SJSA1 (cell line): Measurements from ENCODE around the gene PRSS1. TPM values are rescaled to one million over a fixed set of nuclear protein-coding genes. Genes with fewer than 3 reads are reported as not detected.
"Not testable (repeated sequence)": the region's sequence is repeated elsewhere in the genome, so short reads cannot be mapped to it uniquely, and the experiment has no call there.

Experiments used
- DNase-seq, 2 experiments: peaks; one replicate each; pipeline ENCODE4 v3.0.0-alpha.2; 2015 to 2020; ENCODE audit warnings: low spot score in 2 of 2, low read depth in 1 of 2
- H3K27ac ChIP-seq: fragments of 250-450 bp; sonication (Bioruptor Pico); 2 replicates; pipeline ENCODE4 v1.5.1; 2020; ENCODE audit warnings: mild to moderate bottlenecking, moderate library complexity
- H3K27me3 ChIP-seq: fragments of 250-450 bp; sonication (Bioruptor Pico); replicated peaks from 2 replicates; pipeline ENCODE4 v1.5.1; 2020; ENCODE audit warnings: mild to moderate bottlenecking, moderate library complexity
- H3K36me3 ChIP-seq: fragments of 250-450 bp; sonication (Bioruptor Pico); 2 replicates; pipeline ENCODE4 v1.5.1; 2020; ENCODE audit warnings: mild to moderate bottlenecking
- H3K4me1 ChIP-seq: fragments of 250-450 bp; sonication (Bioruptor Pico); replicated peaks from 2 replicates; pipeline ENCODE4 v1.6.1; 2021; ENCODE audit warnings: mild to moderate bottlenecking
- H3K4me3 ChIP-seq: fragments of 250-450 bp; sonication (Bioruptor Pico); 2 replicates; pipeline ENCODE4 v1.5.1; 2020; ENCODE audit warnings: mild to moderate bottlenecking
- H3K9me3 ChIP-seq: fragments of 250-450 bp; sonication (Bioruptor Pico); replicated peaks from 2 replicates; pipeline ENCODE4 v1.5.1; 2020; ENCODE audit warnings: mild to moderate bottlenecking
- total RNA-seq: library from RNA; depleted of rRNA; stranded (reverse); fragments of >200 nt; shearing (Covaris generic); gene quantifications from 2 replicates; pipeline ENCODE4 v1.2.3, GENCODE V29; 2014

The PRSS1 gene
- total RNA-seq, 1 experiment from 2014 or later: not detected

DNA sequence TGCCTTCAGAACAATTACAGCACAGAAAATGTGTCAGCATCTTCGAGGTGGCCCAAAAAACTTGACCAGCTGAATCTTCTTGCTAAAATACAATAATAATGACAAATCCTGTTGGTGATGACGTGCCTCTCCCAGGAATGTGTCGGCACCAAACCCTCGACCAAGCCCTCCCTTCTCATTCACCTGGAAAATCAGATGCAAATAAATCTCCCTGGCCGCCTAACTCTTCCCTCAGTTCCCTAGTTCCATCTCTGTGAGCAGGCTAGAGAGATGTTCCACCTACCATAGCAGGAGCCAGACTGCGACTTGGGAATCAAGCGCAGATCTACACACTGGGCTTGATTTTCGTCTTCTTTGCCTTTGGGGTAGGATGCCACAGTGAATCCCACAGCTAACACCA lies 4.1 kb downstream of the PRSS1 start:
- Histone ChIP-seq H3K4me3 (no peak overlapping the region), H3K36me3 (no peaks in the 10 kb centered on the region), H3K9me3 (no peaks in the 10 kb centered on the region), H3K27ac (no peak overlapping the region), H3K4me1 (no peaks in the 10 kb centered on the region), H3K27me3 (no peaks in the 10 kb centered on the region)
- DNase-seq: peak in 1 of 2 experiments; percentile 22

GRCh38 chr7:142753925-142754491 lies 4.7 kb downstream of the PRSS1 start:
- H3K4me1 ChIP-seq, H3K27ac ChIP-seq, H3K36me3 ChIP-seq, H3K4me3 ChIP-seq, H3K27me3 ChIP-seq, H3K9me3 ChIP-seq, DNase-seq: not testable (repeated sequence)

DNA sequence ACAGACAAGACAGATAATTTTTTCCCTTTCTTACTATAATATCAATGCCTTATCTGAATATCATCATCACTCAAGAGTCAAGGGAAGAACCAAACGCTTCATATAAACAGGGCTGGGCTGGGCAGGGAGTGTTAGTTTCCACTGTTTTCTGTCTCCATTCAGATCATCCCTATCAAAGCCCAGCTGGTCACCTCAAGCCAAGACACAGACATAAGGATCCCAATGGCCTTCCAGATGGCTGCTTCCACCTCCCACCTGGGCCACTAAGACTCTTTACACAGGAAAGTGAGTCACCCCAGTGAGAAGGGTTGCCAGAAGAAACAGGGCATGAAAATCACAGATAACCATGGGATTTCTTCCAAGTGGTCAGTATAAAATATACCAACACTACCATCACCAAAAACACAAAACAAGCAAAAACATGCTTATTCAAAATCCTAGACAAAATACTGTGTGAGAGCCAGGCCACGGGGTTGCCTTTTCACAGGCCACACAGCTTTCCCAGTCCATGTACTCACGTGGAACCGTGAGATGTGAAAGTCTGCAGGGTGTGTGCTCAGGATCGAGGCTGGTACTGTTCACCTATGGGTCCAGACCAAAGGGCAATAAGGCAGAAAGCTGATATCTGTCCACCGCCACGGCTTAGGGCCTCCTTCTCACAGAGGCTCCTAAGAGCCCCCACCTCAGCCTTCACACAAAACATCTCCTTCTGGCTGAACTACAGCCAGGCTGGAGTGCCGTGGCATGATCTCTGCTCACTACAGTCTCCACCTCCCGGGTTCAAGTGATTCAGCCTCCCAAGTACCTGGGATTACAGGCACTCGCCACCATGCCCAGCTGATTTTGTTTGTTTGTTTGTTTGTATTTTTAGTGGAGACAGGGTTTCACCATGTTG lies 5.7 kb downstream of the PRSS1 start:
- no peak overlapping the region for H3K4me3 ChIP-seq
- H3K27me3 ChIP-seq: no peaks in the 10 kb centered on the region
- no peak overlapping the region for H3K27ac ChIP-seq
- no peaks in the 10 kb centered on the region for H3K36me3 ChIP-seq
- no peaks in the 10 kb centered on the region for H3K4me1 ChIP-seq
- H3K9me3 ChIP-seq: no peaks in the 10 kb centered on the region
- DNase-seq: no peak

DNA sequence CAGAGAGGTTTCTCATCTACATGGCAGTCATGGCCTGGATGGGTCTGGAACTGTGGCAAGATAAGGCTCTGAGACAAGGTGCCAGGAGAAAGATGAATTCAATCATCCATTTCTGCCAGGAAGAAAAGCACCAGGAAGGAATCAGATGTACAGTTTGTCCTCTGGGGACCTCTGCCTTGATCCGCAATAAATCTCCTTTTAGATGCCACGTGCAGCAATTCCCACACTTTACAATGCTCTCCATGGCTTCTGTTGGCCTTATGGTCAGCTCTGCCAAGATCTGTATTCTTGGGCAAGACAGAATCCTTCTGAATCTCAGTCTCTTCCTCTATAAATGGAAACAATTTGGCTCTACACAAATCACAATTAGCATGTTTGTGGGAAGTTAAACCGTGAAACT lies 9.0 kb downstream of the PRSS1 start:
- H3K36me3 ChIP-seq, DNase-seq, H3K9me3 ChIP-seq, H3K4me1 ChIP-seq, H3K27ac ChIP-seq, H3K27me3 ChIP-seq, H3K4me3 ChIP-seq: not testable (repeated sequence)

DNA sequence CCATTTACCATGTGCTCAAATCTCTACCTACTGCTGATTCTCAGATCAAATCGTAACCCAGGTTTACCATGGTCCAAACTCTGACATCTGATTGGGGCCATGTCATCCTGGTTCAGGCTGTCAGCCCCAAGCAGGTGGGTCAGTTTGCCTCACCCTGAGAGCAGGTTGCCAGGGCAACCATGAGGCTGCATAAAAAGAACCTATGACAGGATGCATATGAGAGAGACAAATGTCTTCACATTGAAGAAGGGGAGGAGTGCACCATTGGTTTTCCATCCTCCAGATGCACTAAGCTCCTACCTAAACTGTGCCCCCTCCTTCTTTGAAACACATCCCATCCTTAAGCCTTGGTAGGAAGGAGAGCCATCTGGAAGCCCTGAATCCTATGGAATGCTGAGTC lies 10.2 kb downstream of the PRSS1 start:
- Histone ChIP-seq H3K4me1 (no peaks in the 10 kb centered on the region), H3K36me3 (no peaks in the 10 kb centered on the region), H3K27me3 (no peaks in the 10 kb centered on the region), H3K27ac (no peak overlapping the region), H3K4me3 (no peak overlapping the region), H3K9me3 (no peaks in the 10 kb centered on the region)
- no peak for DNase-seq

DNA sequence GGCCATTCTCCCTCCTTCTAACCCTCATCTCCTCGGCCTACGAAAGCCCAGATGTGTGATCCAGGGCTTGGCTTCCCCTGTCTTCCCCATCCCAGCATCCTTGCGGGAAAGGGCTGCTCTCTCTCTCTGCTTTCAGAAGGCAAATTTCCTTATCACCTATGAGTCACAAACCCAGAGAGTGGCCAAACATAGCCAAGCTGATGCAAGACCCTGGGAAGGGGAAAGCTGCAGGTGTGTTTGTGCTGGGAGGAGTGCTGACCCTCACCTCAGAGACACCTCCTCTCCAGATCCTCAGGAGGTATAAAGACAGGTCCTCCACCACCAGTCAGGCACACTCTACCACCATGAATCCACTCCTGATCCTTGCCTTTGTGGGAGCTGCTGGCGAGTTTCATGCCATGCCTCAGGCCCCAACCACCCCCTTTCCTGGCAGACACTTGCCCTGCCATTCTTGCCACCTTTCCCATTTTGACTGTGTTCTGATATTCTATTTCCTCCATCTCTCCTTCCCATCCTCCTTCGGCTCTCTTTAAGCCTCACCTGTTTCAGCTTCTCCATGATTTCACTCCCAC lies 10.9 kb downstream of the PRSS1 start:
- Histone ChIP-seq H3K4me1 (no peaks in the 10 kb centered on the region), H3K36me3 (no peaks in the 10 kb centered on the region), H3K9me3 (no peaks in the 10 kb centered on the region), H3K27me3 (no peaks in the 10 kb centered on the region), H3K4me3 (no peak overlapping the region), H3K27ac (no peak overlapping the region)
- no peak for DNase-seq

DNA sequence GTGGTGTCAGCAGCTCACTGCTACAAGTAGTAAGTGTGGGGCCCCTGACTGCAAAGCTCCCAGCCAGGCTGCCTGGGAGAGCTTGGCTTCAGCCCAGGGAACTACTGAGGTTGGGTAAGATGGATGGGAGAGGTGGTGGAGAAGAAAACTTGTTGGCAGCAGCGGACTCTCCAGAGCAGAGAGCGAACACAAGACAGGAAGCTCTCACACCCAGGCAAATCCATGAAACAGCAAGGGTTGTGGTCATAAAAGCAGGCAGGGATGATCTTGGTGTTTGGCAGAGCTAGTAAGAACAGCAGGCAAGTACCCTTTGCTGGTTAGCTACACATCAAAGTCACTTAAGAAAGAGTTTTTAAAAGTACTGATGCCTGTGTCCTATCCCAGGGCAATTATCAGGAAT lies 12.3 kb downstream of the PRSS1 start:
- not testable (repeated sequence) for H3K9me3 ChIP-seq, DNase-seq, H3K27ac ChIP-seq, H3K4me1 ChIP-seq, H3K27me3 ChIP-seq, H3K4me3 ChIP-seq, H3K36me3 ChIP-seq

DNA sequence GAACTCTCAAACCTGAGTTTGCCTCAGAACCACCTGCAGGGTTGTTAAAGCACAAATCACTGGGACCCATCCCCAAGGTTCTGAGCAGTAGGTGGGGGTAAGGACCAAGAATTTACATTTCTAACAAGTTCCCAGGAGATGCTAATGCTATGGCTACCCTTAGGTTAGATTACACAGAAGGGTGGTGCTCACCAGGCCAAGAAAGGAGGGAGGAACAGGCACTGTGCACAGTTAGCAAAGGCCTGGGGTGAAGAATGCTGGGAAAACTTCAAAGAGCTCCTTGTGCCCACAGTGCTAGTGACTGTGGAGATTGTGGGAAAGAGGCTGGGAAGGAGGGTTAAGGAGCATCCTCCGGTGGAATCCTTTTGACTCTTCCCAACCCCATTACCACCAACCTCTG lies 12.8 kb downstream of the PRSS1 start:
- Histone ChIP-seq H3K36me3 (no peaks in the 10 kb centered on the region), H3K27ac (no peak overlapping the region), H3K9me3 (no peaks in the 10 kb centered on the region), H3K4me3 (no peak overlapping the region), H3K4me1 (no peaks in the 10 kb centered on the region), H3K27me3 (no peaks in the 10 kb centered on the region)
- no peak for DNase-seq

DNA sequence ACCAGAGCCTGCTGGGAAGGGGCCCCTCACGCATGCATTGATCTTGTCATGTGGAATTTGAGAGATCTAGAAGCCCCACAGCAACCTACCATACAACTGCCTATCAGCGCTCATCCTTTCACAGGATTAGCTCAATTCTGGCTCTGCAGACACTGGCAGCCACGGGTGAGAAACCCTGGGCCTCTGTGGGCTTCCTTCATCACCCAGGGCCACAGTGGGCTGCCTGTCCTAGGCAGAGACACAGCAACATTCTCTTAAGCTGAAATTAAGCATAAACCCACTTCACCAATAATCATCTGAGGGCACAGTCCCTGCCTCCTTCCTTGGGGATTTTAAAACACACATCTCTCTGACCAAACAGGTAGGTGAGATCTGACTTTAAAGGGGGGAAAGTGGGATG lies 18.2 kb downstream of the PRSS1 start:
- Histone ChIP-seq H3K9me3 (no peaks in the 10 kb centered on the region), H3K27ac (no peak overlapping the region), H3K27me3 (no peaks in the 10 kb centered on the region), H3K36me3 (no peaks in the 10 kb centered on the region), H3K4me1 (no peaks in the 10 kb centered on the region), H3K4me3 (no peak overlapping the region)
- no peak for DNase-seq

DNA sequence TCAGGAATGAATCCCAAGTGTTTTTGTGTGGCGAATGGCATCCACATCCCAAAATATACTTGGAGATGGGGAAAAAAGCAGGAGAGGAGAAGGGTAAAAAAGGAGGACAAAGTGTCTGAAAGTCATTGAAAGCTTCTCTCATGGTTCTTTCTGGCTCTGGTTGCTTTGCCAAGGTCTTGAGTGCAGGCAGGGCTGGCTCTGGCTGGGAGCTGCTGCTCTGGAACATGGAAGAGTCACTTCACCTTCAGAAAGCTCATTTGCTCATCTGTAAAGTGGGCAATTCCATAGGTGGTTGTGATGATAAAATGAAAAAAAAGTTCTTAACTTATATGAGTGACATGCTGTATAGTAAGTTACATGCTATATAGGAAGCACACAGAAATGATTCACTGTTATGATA lies 18.6 kb downstream of the PRSS1 start:
- Histone ChIP-seq H3K4me3 (no peak overlapping the region), H3K36me3 (no peaks in the 10 kb centered on the region), H3K9me3 (no peaks in the 10 kb centered on the region), H3K27me3 (no peaks in the 10 kb centered on the region), H3K4me1 (no peaks in the 10 kb centered on the region), H3K27ac (no peak overlapping the region)
- no peak for DNase-seq

- H3K9me3 ChIP-seq, H3K27ac ChIP-seq, H3K36me3 ChIP-seq: not testable (repeated sequence)
These were observed 19.6 kb downstream of the PRSS1 start for GRCh38 chr7:142768885-142769284.

GRCh38 chr7:142770661-142771352 lies 21.5 kb downstream of the PRSS1 start, which contains the start of gene PRSS2:
PRSS2 (plus strand) TSS chr7:142770970; CDS start chr7:142770983, 13 bp downstream.
- H3K9me3 ChIP-seq: no peaks in the 10 kb centered on the region
- no peak within 1 kb of the TSS for H3K27ac ChIP-seq
- no peak within 1 kb of the TSS for H3K4me3 ChIP-seq
- no peaks in the 10 kb centered on the region for H3K36me3 ChIP-seq
- H3K27me3 ChIP-seq: no peaks in the 10 kb centered on the region
- DNase-seq: no peak
- H3K4me1 ChIP-seq: peaks cover 20% of the 10 kb centered on the region

More at GRCh38 chr7:142768885-142769284, 19.6 kb downstream of the PRSS1 start:
- not testable (repeated sequence) for H3K4me1 ChIP-seq, DNase-seq, H3K27me3 ChIP-seq, H3K4me3 ChIP-seq

GRCh38 chr7:142771353-142771723 lies 22.1 kb downstream of the PRSS1 start:
- no peaks in the 10 kb centered on the region for H3K27me3 ChIP-seq

GRCh38 chr7:142772051-142772450 lies 22.8 kb downstream of the PRSS1 start:
- no peaks in the 10 kb centered on the region for H3K36me3 ChIP-seq

More at GRCh38 chr7:142771353-142771723, 22.1 kb downstream of the PRSS1 start:
- H3K9me3 ChIP-seq: no peaks in the 10 kb centered on the region
- H3K36me3 ChIP-seq: no peaks in the 10 kb centered on the region
- no peak for DNase-seq
- no peak overlapping the region for H3K4me3 ChIP-seq
- no peak overlapping the region for H3K27ac ChIP-seq
- H3K4me1 ChIP-seq: peaks cover 25% of the 10 kb centered on the region

More at GRCh38 chr7:142772051-142772450, 22.8 kb downstream of the PRSS1 start:
- Histone ChIP-seq H3K27me3 (no peaks in the 10 kb centered on the region), H3K9me3 (no peaks in the 10 kb centered on the region), H3K27ac (no peak overlapping the region), H3K4me3 (no peak overlapping the region), H3K4me1 (peaks cover 30% of the 10 kb centered on the region)
- no peak for DNase-seq
